ENCODE measurements around the gene TMEM132C. TPM values are rescaled to one million over a fixed set of nuclear protein-coding genes. Genes with fewer than 3 reads are reported as not detected.
"Not testable (repeated sequence)": the region's sequence is repeated elsewhere in the genome, so short reads cannot be mapped to it uniquely, and the experiment has no call there.

TMEM132C gene
- total RNA-seq, 1 donor from 2014 or later = not detected

GRCh38 chr12:128245905-128246304, 21.1 kb upstream of the TMEM132C start:
- TF ChIP-seq, protein P1, sequence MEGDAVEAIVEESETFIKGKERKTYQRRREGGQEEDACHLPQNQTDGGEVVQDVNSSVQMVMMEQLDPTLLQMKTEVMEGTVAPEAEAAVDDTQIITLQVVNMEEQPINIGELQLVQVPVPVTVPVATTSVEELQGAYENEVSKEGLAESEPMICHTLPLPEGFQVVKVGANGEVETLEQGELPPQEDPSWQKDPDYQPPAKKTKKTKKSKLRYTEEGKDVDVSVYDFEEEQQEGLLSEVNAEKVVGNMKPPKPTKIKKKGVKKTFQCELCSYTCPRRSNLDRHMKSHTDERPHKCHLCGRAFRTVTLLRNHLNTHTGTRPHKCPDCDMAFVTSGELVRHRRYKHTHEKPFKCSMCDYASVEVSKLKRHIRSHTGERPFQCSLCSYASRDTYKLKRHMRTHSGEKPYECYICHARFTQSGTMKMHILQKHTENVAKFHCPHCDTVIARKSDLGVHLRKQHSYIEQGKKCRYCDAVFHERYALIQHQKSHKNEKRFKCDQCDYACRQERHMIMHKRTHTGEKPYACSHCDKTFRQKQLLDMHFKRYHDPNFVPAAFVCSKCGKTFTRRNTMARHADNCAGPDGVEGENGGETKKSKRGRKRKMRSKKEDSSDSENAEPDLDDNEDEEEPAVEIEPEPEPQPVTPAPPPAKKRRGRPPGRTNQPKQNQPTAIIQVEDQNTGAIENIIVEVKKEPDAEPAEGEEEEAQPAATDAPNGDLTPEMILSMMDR (conservative IDR thresholded peaks at IDR 0.05; ENCODE audit: low read depth, low read length) = no peak
- no peak for DNase-seq (ENCODE audit: low read depth)
- H3K4me3 ChIP-seq (ENCODE audit: low read depth, low read length) = no peak overlapping the region

GRCh38 chr12:128250096-128250495, 16.9 kb upstream of the TMEM132C start:
- TF ChIP-seq, protein P1 (conservative IDR thresholded peaks at IDR 0.05; ENCODE audit: low read depth, low read length) = no peak
- no peak overlapping the region for H3K4me3 ChIP-seq (ENCODE audit: low read depth, low read length)
- no peak for DNase-seq (ENCODE audit: low read depth)

- H3K4me3 ChIP-seq (ENCODE audit: low read depth, low read length); DNase-seq (ENCODE audit: low read depth): not testable (repeated sequence)
These were observed 13.1 kb upstream of the TMEM132C start for GRCh38 chr12:128253829-128254228.

DNA sequence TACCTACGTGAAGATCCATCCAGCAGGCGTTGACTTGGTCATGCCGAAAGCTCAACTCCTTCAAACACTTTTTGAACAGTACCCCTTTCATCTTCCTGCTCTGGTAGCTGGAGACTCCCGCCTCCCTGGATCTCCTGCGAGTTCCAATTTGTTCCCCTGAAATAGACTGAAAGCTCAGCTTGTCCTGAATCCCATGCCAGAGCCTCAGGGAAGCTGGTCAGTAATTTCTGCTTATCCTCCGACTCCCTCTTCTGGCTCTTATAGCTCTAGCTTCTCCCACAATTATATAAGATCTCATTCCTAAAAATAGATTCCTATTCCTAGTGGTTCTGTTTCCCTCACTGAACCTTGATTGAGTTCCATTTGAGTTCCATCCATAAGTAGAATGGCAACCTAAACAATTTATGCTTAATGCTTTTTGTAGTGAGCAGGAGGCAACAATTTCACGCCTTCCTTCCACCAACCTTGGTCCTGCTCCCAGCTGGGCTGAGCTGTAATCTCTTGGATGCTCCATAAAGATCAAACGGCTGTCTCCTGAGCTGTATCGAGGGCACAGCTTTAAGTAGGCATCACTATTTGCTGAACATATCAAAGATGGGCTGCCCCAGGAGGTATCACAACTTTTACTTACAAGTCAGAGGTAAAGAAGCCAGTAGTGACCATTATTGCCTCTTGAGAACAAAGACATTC, 8.0 kb upstream of the TMEM132C start:
- DNase-seq (ENCODE audit: low read depth) = no peak
- TF ChIP-seq, protein P1 (conservative IDR thresholded peaks at IDR 0.05; ENCODE audit: low read depth, low read length) = no peak
- H3K4me3 ChIP-seq (ENCODE audit: low read depth, low read length) = no peak overlapping the region

- TF ChIP-seq, protein P1 (conservative IDR thresholded peaks at IDR 0.05; ENCODE audit: low read depth, low read length) = peak; percentile 68
- H3K4me3 ChIP-seq (ENCODE audit: low read depth, low read length) = no peak overlapping the region
- DNase-seq (ENCODE audit: low read depth) = no peak
These were observed 7.4 kb upstream of the TMEM132C start for GRCh38 chr12:128259556-128260070.

DNA sequence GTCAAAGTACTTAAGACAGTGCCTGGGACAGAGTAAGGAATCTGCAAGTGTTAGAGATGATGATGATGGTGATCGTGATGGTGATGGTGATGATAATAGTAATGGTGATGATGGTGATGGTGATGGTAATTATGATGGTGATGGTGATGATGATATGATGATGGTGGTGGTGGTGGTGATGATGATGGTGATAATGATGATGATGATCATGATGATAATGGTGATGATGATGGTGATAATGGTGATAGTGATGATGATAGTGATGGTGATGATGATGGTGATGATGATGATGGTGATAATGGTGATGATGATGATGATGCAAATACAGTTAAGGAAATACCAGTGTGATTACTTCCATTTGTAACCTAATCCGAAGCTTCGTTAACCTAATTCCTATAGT, 5.2 kb upstream of the TMEM132C start:
- DNase-seq (ENCODE audit: low read depth) = no peak
- H3K4me3 ChIP-seq (ENCODE audit: low read depth, low read length) = no peak overlapping the region
- TF ChIP-seq, protein P1 (conservative IDR thresholded peaks at IDR 0.05; ENCODE audit: low read depth, low read length) = no peak

- DNase-seq (ENCODE audit: low read depth) = no peak
- TF ChIP-seq, protein P1 (conservative IDR thresholded peaks at IDR 0.05; ENCODE audit: low read depth, low read length) = no peak
- H3K4me3 ChIP-seq (ENCODE audit: low read depth, low read length) = no peak overlapping the region
These were observed 1.4 kb upstream of the TMEM132C start for GRCh38 chr12:128265566-128265965.

Data from epithelial cell of proximal tubule (primary cell).